ENCODE data around the gene PPM1F.
"Not testable (repeated sequence)": the region's sequence is repeated elsewhere in the genome, so short reads cannot be mapped to it uniquely, and the experiment has no call there.

The PPM1F gene

GRCh38 chr22:21917959-21918261, 34.7 kb downstream of the PPM1F start:
- DNase-seq, result no peak

GRCh38 chr22:21917181-21917958, 35.3 kb downstream of the PPM1F start:
- DNase-seq, result no peak

- DNase-seq, result no peak
Measured at GRCh38 chr22:21916309-21916918, 36.2 kb downstream of the PPM1F start.

GRCh38 chr22:21915624-21916308, 36.9 kb downstream of the PPM1F start:
- DNase-seq, result no peak

GRCh38 chr22:21914033-21914642, 38.5 kb downstream of the PPM1F start:
- not testable (repeated sequence) for DNase-seq

- not testable (repeated sequence) for DNase-seq
Measured at GRCh38 chr22:21910367-21910766, 42.3 kb downstream of the PPM1F start.

GRCh38 chr22:21909871-21910270, 42.8 kb downstream of the PPM1F start:
- DNase-seq, result no peak

- DNase-seq, result no peak
Measured at GRCh38 chr22:21907638-21908522, 44.8 kb downstream of the PPM1F start.

GRCh38 chr22:21905234-21905633, 47.4 kb downstream of the PPM1F start:
- DNase-seq, result not testable (repeated sequence)

GRCh38 chr22:21904250-21904789, 48.3 kb downstream of the PPM1F start:
- DNase-seq, result no peak

GRCh38 chr22:21903283-21903682, 49.4 kb downstream of the PPM1F start:
- no peak for DNase-seq

GRCh38 chr22:21902296-21903087, 50.2 kb downstream of the PPM1F start:
- no peak for DNase-seq

- DNase-seq, result no peak
Measured at GRCh38 chr22:21898354-21898896, 54.2 kb downstream of the PPM1F start.

- DNase-seq, result no peak
Measured at GRCh38 chr22:21896951-21897513, 55.6 kb downstream of the PPM1F start.

GRCh38 chr22:21896275-21896674, 56.4 kb downstream of the PPM1F start:
- DNase-seq, result not testable (repeated sequence)

- no peak for DNase-seq
Measured at GRCh38 chr22:21894799-21895198, 57.8 kb downstream of the PPM1F start.

- no peak for DNase-seq
Measured at GRCh38 chr22:21889251-21889990, 63.2 kb downstream of the PPM1F start.

- no peak for DNase-seq
Measured at GRCh38 chr22:21887841-21888240, 64.8 kb downstream of the PPM1F start.

GRCh38 chr22:21883930-21884329, 68.7 kb downstream of the PPM1F start:
- DNase-seq, result not testable (repeated sequence)

- not testable (repeated sequence) for DNase-seq
Measured at GRCh38 chr22:21882754-21883333, 69.8 kb downstream of the PPM1F start.
